SK-N-SH (cell line): ENCODE measurements around the gene ARPC2. TPM values are rescaled to one million over a fixed set of nuclear protein-coding genes. Genes with fewer than 3 reads are reported as not detected.

Experiments
- CTCF ChIA-PET: fragments of 300-600, 350-600 bp; formaldehyde crosslinking; extraction: SDS; loops from one replicate; lab custom pipeline; 2021; lab: Yijun Ruan, JAX
- POLR2A ChIA-PET: fragments of 350-600 bp; sonication (Branson Sonifier 250); formaldehyde crosslinking; extraction: SDS; loops from one replicate; lab custom pipeline; 2020; ENCODE audit warnings: antibody characterized with exemption, inconsistent platforms; lab: Yijun Ruan, JAX
- DNase-seq: peaks from one replicate; pipeline ENCODE4 v3.0.0; 2012
- H2AFZ ChIP-seq: fragments of 200-600 bp; sonication (generic); 2 replicates; pipeline ENCODE4 v1.8.1; 2016; ENCODE audit warnings: antibody characterized with exemption, mild to moderate bottlenecking, low read depth
- H3F3A ChIP-seq: fragments of 200-600 bp; sonication (generic); replicated peaks from 2 replicates; pipeline ENCODE3; 2016; ENCODE audit warnings: antibody characterized with exemption, mild to moderate bottlenecking; ENCODE audit not compliant: insufficient read depth
- H3K27ac ChIP-seq, 2 experiments: fragments of 200-500 bp in 1 of 2; fragments of 200-600 bp in 1 of 2; sonication (Bioruptor generic) in 1 of 2; sonication (generic), shearing (Covaris generic) in 1 of 2; 2 replicates each; pipeline versions ENCODE4 v1.5.1 to v1.6.1; 2014 to 2016; ENCODE audit warnings: low read depth in 2 of 2, inconsistent platforms in 1 of 2, low read length in 1 of 2, mild to moderate bottlenecking in 1 of 2, mixed read lengths in 1 of 2
- H3K27me3 ChIP-seq: fragments of 200-600 bp; sonication (generic), shearing (Covaris generic); 2 replicates; pipeline ENCODE4 v1.6.1; 2016; ENCODE audit warnings: mixed run types; ENCODE audit not compliant: insufficient read depth
- H3K36me3 ChIP-seq, 2 experiments: fragments of 200-500 bp in 1 of 2; fragments of 200-600 bp in 1 of 2; sonication (Bioruptor generic) in 1 of 2; sonication (generic) in 1 of 2; replicated peaks in 1 of 2; 2 replicates each; pipeline versions ENCODE3 to v1.5.1; 2014 to 2016; ENCODE audit warnings: low read length in 1 of 2, mild to moderate bottlenecking in 1 of 2; ENCODE audit not compliant: insufficient read depth in 2 of 2, control insufficient read depth in 1 of 2
- H3K4me1 ChIP-seq, 2 experiments: fragments of 200-500 bp in 1 of 2; fragments of 200-600 bp in 1 of 2; sonication (Bioruptor generic) in 1 of 2; sonication (generic), shearing (Covaris generic) in 1 of 2; 2 replicates each; pipeline versions ENCODE4 v1.5.1 to v1.6.1; 2014 to 2016; ENCODE audit warnings: low read depth in 1 of 2, low read length in 1 of 2, mixed run types in 1 of 2; ENCODE audit not compliant: insufficient read depth in 2 of 2, control insufficient read depth in 1 of 2
- H3K4me2 ChIP-seq: fragments of 200-600 bp; sonication (generic), shearing (Covaris generic); 2 replicates; pipeline ENCODE4 v1.6.1; 2017; ENCODE audit warnings: mixed run types
- H3K4me3 ChIP-seq, 2 experiments: fragments of 200-500 bp in 1 of 2; fragments of 200-600 bp in 1 of 2; sonication (Bioruptor generic) in 1 of 2; sonication (generic), shearing (Covaris generic) in 1 of 2; 2 replicates each; pipeline versions ENCODE4 v1.5.1 to v1.8.1; 2014 to 2016; ENCODE audit warnings: low read depth in 2 of 2, inconsistent platforms in 1 of 2, low read length in 1 of 2, mild to moderate bottlenecking in 1 of 2, mixed read lengths in 1 of 2, moderate library complexity in 1 of 2
- H3K79me2 ChIP-seq: fragments of 200-600 bp; sonication (generic); 2 replicates; pipeline ENCODE4 v1.8.1; 2017; ENCODE audit warnings: mild to moderate bottlenecking; ENCODE audit not compliant: insufficient read depth
- H3K9ac ChIP-seq: fragments of 200-600 bp; sonication (generic); 2 replicates; pipeline ENCODE4 v1.6.1; 2017; ENCODE audit warnings: mixed run types
- H3K9me2 ChIP-seq: fragments of 200-600 bp; sonication (generic); 2 replicates; pipeline ENCODE4 v1.6.1; 2017; ENCODE audit warnings: mixed run types
- H3K9me3 ChIP-seq: fragments of 200-600 bp; sonication (generic); 2 replicates; pipeline ENCODE4 v1.6.1; 2017; ENCODE audit warnings: mixed run types, mild to moderate bottlenecking, moderate library complexity
- H4K20me1 ChIP-seq: fragments of 200-600 bp; sonication (generic); 2 replicates; pipeline ENCODE4 v1.6.1; 2017; ENCODE audit warnings: mild to moderate bottlenecking, mixed run types; ENCODE audit not compliant: insufficient read depth
- CTCF ChIP-seq: fragments of 200-600 bp; sonication (generic); IDR thresholded peaks from 2 replicates; pipeline ENCODE4 v1.6.1; 2017; ENCODE audit warnings: antibody characterized with exemption, mild to moderate bottlenecking, moderate library complexity
- ELF1 ChIP-seq: IDR thresholded peaks from 2 replicates; pipeline ENCODE4 v1.4.0; 2012
- FOXM1 ChIP-seq: IDR thresholded peaks from 2 replicates; pipeline ENCODE4 v1.4.0; 2012; ENCODE audit warnings: low read depth, mild to moderate bottlenecking
- JUND ChIP-seq: IDR thresholded peaks from 2 replicates; pipeline ENCODE4 v1.4.0; 2012
- MAX ChIP-seq: IDR thresholded peaks from 2 replicates; pipeline ENCODE4 v1.4.0; 2012; ENCODE audit warnings: low read depth
- MXI1 ChIP-seq: IDR thresholded peaks from 2 replicates; pipeline ENCODE4 v1.6.1; 2012; ENCODE audit warnings: mild to moderate bottlenecking, low read depth, low read length, improper control_type of control experiment
- NFIC ChIP-seq: IDR thresholded peaks from 2 replicates; pipeline ENCODE4 v1.4.0; 2012; ENCODE audit warnings: borderline replicate concordance
- PBX3 ChIP-seq: IDR thresholded peaks from 2 replicates; pipeline ENCODE4; 2012
- POLR2AphosphoS5 ChIP-seq: IDR thresholded peaks from 2 replicates; pipeline ENCODE4 v1.6.1; 2012; ENCODE audit warnings: low read depth, low read length
- RFX5 ChIP-seq: IDR thresholded peaks from 2 replicates; pipeline ENCODE4 v1.6.1; 2012; ENCODE audit warnings: mild to moderate bottlenecking, improper control_type of control experiment, low read length
- RXRA ChIP-seq: IDR thresholded peaks from 2 replicates; pipeline ENCODE4 v1.4.0; 2012; ENCODE audit warnings: low read depth, mild to moderate bottlenecking, borderline replicate concordance
- SIN3A ChIP-seq: IDR thresholded peaks from 2 replicates; pipeline ENCODE4 v1.6.1; 2012; ENCODE audit warnings: low read depth, mild to moderate bottlenecking, low read length, moderate library complexity, borderline replicate concordance
- SMC3 ChIP-seq: IDR thresholded peaks from 2 replicates; pipeline ENCODE4 v1.6.1; 2012; ENCODE audit warnings: low read depth, low read length, improper control_type of control experiment
- TAF1 ChIP-seq: IDR thresholded peaks from 2 replicates; pipeline ENCODE4 v1.6.1; 2012; ENCODE audit warnings: low read depth, mild to moderate bottlenecking, low read length, moderate library complexity, borderline replicate concordance
- TCF12 ChIP-seq: IDR thresholded peaks from 2 replicates; pipeline ENCODE4 v1.4.0; 2012
- TEAD4 ChIP-seq: IDR thresholded peaks from 2 replicates; pipeline ENCODE4 v1.4.0; 2012; ENCODE audit warnings: mild to moderate bottlenecking, borderline replicate concordance; ENCODE audit not compliant: insufficient read depth
- YY1 ChIP-seq: IDR thresholded peaks from 2 replicates; pipeline ENCODE4 v1.4.0; 2012; ENCODE audit warnings: low read depth, mild to moderate bottlenecking
- WGBS: methylation state at CpG from one replicate; pipeline ENCODE4 v1.1.6; 2017; ENCODE audit warnings: low lambda C conversion rate; 5-methylcytosine and 5-hydroxymethylcytosine counted together
- polyA plus RNA-seq, 3 experiments: library from polyadenylated mRNA; depleted of rRNA; stranded (reverse); fragments of >200 nt; gene quantifications; 2 replicates each; pipeline ENCODE4 v1.2.3, GENCODE V29; 2012
- TF ChIP-seq, protein P1 (sequence below): IDR thresholded peaks from 2 replicates; pipeline ENCODE4 v1.4.0; 2012; ENCODE audit warnings: low read depth, borderline replicate concordance

ARPC2 gene
- polyA plus RNA-seq, 1 of the 3 experiments (the other 2 are of a cell fraction): 319 TPM

- POLR2A ChIA-PET: no interaction called here
- Histone ChIP-seq H3K9ac (no peak within 1 kb of the TSS), H3K4me1 (peaks cover 0 to 8% of the 10 kb centered on the region in 2 experiments; a peak in 1 of 4 replicates), H3K27me3 (no peaks in the 10 kb centered on the region), H3K4me2 (no peak within 1 kb of the TSS), H3F3A (peaks cover 5% of the 10 kb centered on the region), H3K9me3 (no peaks in the 10 kb centered on the region), H3K36me3 (no peaks in the 10 kb centered on the region), H2AFZ (no peak within 1 kb of the TSS), H3K79me2 (no peaks in the 10 kb centered on the region), H4K20me1 (no peaks in the 10 kb centered on the region), H3K9me2 (no peaks in the 10 kb centered on the region), H3K4me3 (no peak within 1 kb of the TSS; a peak in 1 of 4 replicates), H3K27ac (no peak within 1 kb of the TSS)
- DNase-seq: no peak
- 84% methylated on average over 41 of the region's 63 CpGs for WGBS
- TF ChIP-seq TCF12: no peak
- no peak for TF ChIP-seq JUND
- TF ChIP-seq MAX: no peak
- TF ChIP-seq POLR2AphosphoS5: no peak
- no peak for TF ChIP-seq ELF1
- no peak for TF ChIP-seq RFX5
- TF ChIP-seq NFIC: no peak
- no peak for TF ChIP-seq RXRA
- no peak for TF ChIP-seq FOXM1
- no peak for TF ChIP-seq MXI1
- TF ChIP-seq, protein P1, sequence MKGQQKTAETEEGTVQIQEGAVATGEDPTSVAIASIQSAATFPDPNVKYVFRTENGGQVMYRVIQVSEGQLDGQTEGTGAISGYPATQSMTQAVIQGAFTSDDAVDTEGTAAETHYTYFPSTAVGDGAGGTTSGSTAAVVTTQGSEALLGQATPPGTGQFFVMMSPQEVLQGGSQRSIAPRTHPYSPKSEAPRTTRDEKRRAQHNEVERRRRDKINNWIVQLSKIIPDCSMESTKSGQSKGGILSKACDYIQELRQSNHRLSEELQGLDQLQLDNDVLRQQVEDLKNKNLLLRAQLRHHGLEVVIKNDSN: no peak
- TF ChIP-seq SIN3A: no peak
- no peak for TF ChIP-seq YY1
- no peak for TF ChIP-seq SMC3
- no peak for TF ChIP-seq TAF1
- no peak for TF ChIP-seq PBX3
- no peak for TF ChIP-seq TEAD4
- TF ChIP-seq CTCF: no peak
- CTCF ChIA-PET: interaction anchor here (0.7 to 1.2 kb wide), 3 partner anchors 9 to 21 kb away, joined by 3 read pairs; no protein-coding TSS in a partner anchor
These were observed 75.3 kb downstream of the ARPC2 start, which contains the start of gene TMBIM1 for GRCh38 chr2:218292048-218293014. TSS of gene TMBIM1 (minus strand) at chr2:218292503. CDS start at chr2:218282141, 10,362 bp downstream.
